Measurements from ENCODE around the gene VENTX.

- TF ChIP-seq CTCF (IDR thresholded peaks at IDR 0.05; ENCODE audit: low read depth, low read length, poor library complexity, severe bottlenecking), result no peak
- no peak for TF ChIP-seq EZH2phosphoT487 (IDR thresholded peaks at IDR 0.05; ENCODE audit: borderline replicate concordance, low read length)
These were observed 16.9 kb downstream of the VENTX start for GRCh38 chr10:133254421-133255120.

Data from DOHH2 (cell line).